ENCODE results near the gene HMGB2. TPM values are rescaled to one million over a fixed set of nuclear protein-coding genes. Genes with fewer than 3 reads are reported as not detected.

Gene HMGB2
- total RNA-seq, 1 experiment from 2014 or later, result 183 TPM

DNA sequence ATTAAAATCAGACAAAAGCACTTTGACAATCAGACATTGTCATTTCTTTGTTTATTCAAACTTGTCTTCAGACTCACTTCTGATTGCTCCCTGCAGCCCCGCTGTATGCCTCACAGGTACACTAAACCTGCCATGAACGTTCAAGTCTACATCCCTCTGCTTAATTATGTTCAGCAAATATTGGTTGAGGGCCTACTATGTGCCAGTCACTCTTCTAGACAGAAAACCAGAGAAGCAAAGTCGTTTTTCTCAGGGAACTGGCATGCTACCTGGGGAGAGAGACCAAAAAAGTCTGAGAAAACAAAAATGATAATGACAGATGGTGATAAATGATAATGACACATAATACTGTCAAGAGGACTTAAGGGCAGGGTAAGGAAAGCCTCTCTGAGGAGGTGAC lies 19.4 kb downstream of the HMGB2 start:
- Histone ChIP-seq H3K4me1 (ENCODE audit: control insufficient read depth, insufficient read depth, low read length) (peaks cover 6% of the 10 kb centered on the region; the same call in 1 of the 2 replicates), H3K36me3 (ENCODE audit: control insufficient read depth, insufficient read depth, low read length) (peaks cover 17% of the 10 kb centered on the region), H3K27me3 (ENCODE audit: control insufficient read depth, insufficient read depth, low read length) (no peaks in the 10 kb centered on the region), H3K27ac (ENCODE audit: low read length) (no peak overlapping the region), H3K4me3 (ENCODE audit: low read depth in 2 of 2, low read length in 2 of 2) (no peak overlapping the region), H3K9me3 (ENCODE audit: control insufficient read depth, insufficient read depth, low read depth, low read length) (no peaks in the 10 kb centered on the region)
- no peak for TF ChIP-seq TCF7L2 (IDR thresholded peaks at IDR 0.05; ENCODE audit: low read depth, low read length)
- no peak for TF ChIP-seq POLR2AphosphoS5 (IDR thresholded peaks at IDR 0.05; ENCODE audit: low read depth, low read length)
- TF ChIP-seq SIN3A (IDR thresholded peaks at IDR 0.05; ENCODE audit: borderline replicate concordance, insufficient read depth, low read depth, low read length), result no peak
- TF ChIP-seq, protein P1, sequence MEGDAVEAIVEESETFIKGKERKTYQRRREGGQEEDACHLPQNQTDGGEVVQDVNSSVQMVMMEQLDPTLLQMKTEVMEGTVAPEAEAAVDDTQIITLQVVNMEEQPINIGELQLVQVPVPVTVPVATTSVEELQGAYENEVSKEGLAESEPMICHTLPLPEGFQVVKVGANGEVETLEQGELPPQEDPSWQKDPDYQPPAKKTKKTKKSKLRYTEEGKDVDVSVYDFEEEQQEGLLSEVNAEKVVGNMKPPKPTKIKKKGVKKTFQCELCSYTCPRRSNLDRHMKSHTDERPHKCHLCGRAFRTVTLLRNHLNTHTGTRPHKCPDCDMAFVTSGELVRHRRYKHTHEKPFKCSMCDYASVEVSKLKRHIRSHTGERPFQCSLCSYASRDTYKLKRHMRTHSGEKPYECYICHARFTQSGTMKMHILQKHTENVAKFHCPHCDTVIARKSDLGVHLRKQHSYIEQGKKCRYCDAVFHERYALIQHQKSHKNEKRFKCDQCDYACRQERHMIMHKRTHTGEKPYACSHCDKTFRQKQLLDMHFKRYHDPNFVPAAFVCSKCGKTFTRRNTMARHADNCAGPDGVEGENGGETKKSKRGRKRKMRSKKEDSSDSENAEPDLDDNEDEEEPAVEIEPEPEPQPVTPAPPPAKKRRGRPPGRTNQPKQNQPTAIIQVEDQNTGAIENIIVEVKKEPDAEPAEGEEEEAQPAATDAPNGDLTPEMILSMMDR (IDR thresholded peaks at IDR 0.05), result no peak
- CTCF ChIA-PET, result interaction anchor here (0.5 kb wide), 1 partner anchor 301 kb away, joined by 9 read pairs; no protein-coding TSS in a partner anchor
- BruUV-seq (replicated peaks), result no TSS peak
- intact Hi-C loops (cut with micrococcal nuclease; ENCODE audit: unreplicated experiment) (no loop called here), in situ Hi-C loops (cut with HindIII; ENCODE audit: low pct_unique_long_range_greater_than_20kb, low sequenced_read_pairs) (no loop called here)
- DNase-seq (ENCODE audit: low read depth, low spot score) (no peak), ATAC-seq (no peak)
- POLR2A ChIA-PET, result no interaction called here

DNA sequence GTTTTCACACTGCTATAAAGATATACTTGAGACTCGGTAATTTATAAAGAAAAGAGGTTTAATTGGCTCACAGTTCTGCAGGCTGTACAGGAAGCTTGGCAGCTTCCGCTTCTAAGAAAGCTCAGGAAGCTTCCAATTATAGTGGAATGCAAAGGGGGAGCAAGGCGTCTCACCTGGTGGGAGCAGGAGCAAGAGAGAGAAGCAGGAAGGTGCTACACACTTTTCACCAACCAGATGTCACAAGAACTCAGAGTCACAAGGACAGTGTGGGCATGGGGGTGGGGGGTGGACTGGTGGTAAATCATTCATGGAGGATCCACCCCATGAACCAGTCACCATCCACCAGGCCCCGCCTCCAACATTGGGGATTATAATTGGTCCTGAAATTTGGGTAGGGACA lies 22.8 kb downstream of the HMGB2 start:
- no peak for ATAC-seq
- CTCF ChIA-PET, result no interaction called here
- in situ Hi-C loops (cut with HindIII; ENCODE audit: low pct_unique_long_range_greater_than_20kb, low sequenced_read_pairs), result no loop called here

More for the DNA sequence above, 22.8 kb downstream of the HMGB2 start:
- Histone ChIP-seq H3K9me3 (ENCODE audit: control insufficient read depth, insufficient read depth, low read depth, low read length) (no peaks in the 10 kb centered on the region), H3K27ac (ENCODE audit: low read length) (no peak overlapping the region), H3K4me3 (ENCODE audit: low read depth in 2 of 2, low read length in 2 of 2) (no peak overlapping the region), H3K4me1 (ENCODE audit: control insufficient read depth, insufficient read depth, low read length) (no peaks in the 10 kb centered on the region), H3K27me3 (ENCODE audit: control insufficient read depth, insufficient read depth, low read length) (no peaks in the 10 kb centered on the region), H3K36me3 (ENCODE audit: control insufficient read depth, insufficient read depth, low read length) (peaks cover 2% of the 10 kb centered on the region; the same call in 1 of the 2 replicates)
- POLR2A ChIA-PET, result no interaction called here
- TF ChIP-seq SIN3A (IDR thresholded peaks at IDR 0.05; ENCODE audit: borderline replicate concordance, insufficient read depth, low read depth, low read length) (no peak), TCF7L2 (IDR thresholded peaks at IDR 0.05; ENCODE audit: low read depth, low read length) (no peak), POLR2AphosphoS5 (IDR thresholded peaks at IDR 0.05; ENCODE audit: low read depth, low read length) (no peak)
- TF ChIP-seq, protein P1 (IDR thresholded peaks at IDR 0.05), result no peak
- TF ChIP-seq, protein P2, sequence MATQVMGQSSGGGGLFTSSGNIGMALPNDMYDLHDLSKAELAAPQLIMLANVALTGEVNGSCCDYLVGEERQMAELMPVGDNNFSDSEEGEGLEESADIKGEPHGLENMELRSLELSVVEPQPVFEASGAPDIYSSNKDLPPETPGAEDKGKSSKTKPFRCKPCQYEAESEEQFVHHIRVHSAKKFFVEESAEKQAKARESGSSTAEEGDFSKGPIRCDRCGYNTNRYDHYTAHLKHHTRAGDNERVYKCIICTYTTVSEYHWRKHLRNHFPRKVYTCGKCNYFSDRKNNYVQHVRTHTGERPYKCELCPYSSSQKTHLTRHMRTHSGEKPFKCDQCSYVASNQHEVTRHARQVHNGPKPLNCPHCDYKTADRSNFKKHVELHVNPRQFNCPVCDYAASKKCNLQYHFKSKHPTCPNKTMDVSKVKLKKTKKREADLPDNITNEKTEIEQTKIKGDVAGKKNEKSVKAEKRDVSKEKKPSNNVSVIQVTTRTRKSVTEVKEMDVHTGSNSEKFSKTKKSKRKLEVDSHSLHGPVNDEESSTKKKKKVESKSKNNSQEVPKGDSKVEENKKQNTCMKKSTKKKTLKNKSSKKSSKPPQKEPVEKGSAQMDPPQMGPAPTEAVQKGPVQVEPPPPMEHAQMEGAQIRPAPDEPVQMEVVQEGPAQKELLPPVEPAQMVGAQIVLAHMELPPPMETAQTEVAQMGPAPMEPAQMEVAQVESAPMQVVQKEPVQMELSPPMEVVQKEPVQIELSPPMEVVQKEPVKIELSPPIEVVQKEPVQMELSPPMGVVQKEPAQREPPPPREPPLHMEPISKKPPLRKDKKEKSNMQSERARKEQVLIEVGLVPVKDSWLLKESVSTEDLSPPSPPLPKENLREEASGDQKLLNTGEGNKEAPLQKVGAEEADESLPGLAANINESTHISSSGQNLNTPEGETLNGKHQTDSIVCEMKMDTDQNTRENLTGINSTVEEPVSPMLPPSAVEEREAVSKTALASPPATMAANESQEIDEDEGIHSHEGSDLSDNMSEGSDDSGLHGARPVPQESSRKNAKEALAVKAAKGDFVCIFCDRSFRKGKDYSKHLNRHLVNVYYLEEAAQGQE (IDR thresholded peaks at IDR 0.05; ENCODE audit: insufficient read depth in 1 of 2, low read depth in 2 of 2, low read length in 1 of 2), result no peak
- intact Hi-C loops (cut with micrococcal nuclease; ENCODE audit: unreplicated experiment), result no loop called here
- BruUV-seq (replicated peaks), result no TSS peak
- DNase-seq (ENCODE audit: low read depth, low spot score), result no peak

All from Panc1 (cell line).